Duodenal mucosa (tissue), 2 donors: Measurements from ENCODE around the gene LMF1.
"Not testable (repeated sequence)": the region's sequence is repeated elsewhere in the genome, so short reads cannot be mapped to it uniquely, and the experiment has no call there.

Source experiments
- H3K27ac ChIP-seq: one replicate; pipeline ENCODE4 v1.7.0; 2013; ENCODE audit warnings: low read depth, low read length
- H3K27me3 ChIP-seq, 2 donors: one replicate each; pipeline ENCODE4 v1.7.0; 2013; ENCODE audit warnings: low read length in 2 of 2, control low read depth in 1 of 2; ENCODE audit not compliant: insufficient read depth in 2 of 2, control insufficient read depth in 1 of 2
- H3K36me3 ChIP-seq, 2 donors: one replicate each; pipeline ENCODE4 v1.7.0; 2013; ENCODE audit warnings: low read length in 2 of 2, control low read depth in 1 of 2; ENCODE audit not compliant: insufficient read depth in 2 of 2, control insufficient read depth in 1 of 2
- H3K4me1 ChIP-seq, 2 donors: one replicate each; pipeline ENCODE4 v1.7.0; 2013; ENCODE audit warnings: low read length in 2 of 2, control low read depth in 1 of 2; ENCODE audit not compliant: insufficient read depth in 2 of 2, control insufficient read depth in 1 of 2
- H3K4me3 ChIP-seq, 2 donors: one replicate each; pipeline ENCODE4 v1.7.0; 2013; ENCODE audit warnings: low read length in 2 of 2, low read depth in 1 of 2
- H3K9ac ChIP-seq, 2 donors: one replicate each; pipeline ENCODE4 v1.7.0; 2013; ENCODE audit warnings: low read length in 2 of 2, low read depth in 1 of 2
- H3K9me3 ChIP-seq, 2 donors: one replicate each; pipeline ENCODE4 v1.7.0; 2013; ENCODE audit warnings: low read length in 2 of 2, control low read depth in 1 of 2; ENCODE audit not compliant: control insufficient read depth in 1 of 2

The LMF1 gene

DNA sequence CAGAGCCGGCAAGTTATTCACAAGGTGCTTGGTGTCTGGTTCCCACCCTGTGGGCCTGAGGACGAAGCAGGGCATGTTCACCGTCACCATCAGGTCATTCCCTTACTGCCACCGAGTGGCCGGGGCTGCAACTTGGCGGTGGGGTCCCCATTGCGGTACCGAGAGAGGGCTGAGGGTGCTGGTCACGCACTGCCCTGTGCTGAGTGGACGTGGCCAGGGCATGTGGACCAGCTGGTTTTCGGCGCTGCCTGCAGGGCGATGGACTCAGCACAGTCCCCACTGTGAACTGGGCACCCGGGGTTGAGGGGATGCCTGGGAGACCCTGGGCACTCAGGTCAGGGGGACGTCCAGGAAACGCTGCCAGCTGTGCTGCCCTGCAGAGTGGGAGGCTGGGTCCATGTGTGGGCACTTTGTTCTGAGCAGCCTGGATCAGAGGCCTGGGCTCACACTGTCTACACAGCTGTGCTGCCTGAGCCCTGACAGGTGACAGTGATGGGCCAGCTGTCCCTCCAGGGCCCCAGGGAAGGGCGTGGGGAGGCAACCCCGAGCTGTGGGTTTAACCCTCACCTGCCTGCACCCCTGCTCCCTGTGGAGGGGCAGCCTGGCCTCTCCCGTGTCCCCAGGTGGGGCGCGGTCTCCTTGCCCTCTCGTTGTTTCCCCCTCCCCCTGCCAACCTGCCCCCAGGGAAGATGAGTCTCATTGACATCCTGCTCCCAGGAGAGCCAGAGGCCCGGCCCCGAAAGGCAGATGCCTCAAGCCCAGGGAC is 131.0 kb downstream of the LMF1 start:
- H3K27me3 ChIP-seq = no peaks in the 10 kb centered on the region
- H3K4me3 ChIP-seq = no peak overlapping the region
- H3K27ac ChIP-seq = no peak overlapping the region
- H3K9me3 ChIP-seq = peaks cover 10 to 11% of the 10 kb centered on the region in 2 donors
- H3K36me3 ChIP-seq = no peaks in the 10 kb centered on the region
- no peaks in the 10 kb centered on the region for H3K4me1 ChIP-seq
- H3K9ac ChIP-seq = no peak overlapping the region

DNA sequence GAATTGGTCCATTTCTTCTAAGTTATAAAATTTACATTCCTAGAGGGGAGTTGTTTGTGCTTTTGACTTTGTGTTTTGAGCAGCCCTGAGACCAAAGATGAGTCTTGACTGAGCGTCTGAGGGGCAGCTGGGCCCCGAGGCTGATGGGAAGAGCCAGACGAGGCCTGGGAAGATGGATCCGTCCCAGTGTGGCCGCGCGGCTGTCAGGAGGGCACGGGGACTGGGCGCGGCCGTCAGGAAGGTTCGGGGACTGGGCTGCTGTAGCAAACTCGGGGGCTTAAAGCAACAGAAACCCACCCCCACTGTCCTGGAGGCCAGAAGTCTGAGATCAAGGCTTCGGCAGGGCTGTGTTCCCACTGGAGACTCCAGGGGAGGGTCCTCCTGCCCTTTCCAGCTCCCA is 132.0 kb downstream of the LMF1 start:
- no peaks in the 10 kb centered on the region for H3K27me3 ChIP-seq
- H3K27ac ChIP-seq = no peak overlapping the region
- no peak overlapping the region for H3K9ac ChIP-seq
- no peaks in the 10 kb centered on the region for H3K36me3 ChIP-seq
- H3K4me1 ChIP-seq = no peaks in the 10 kb centered on the region
- peaks cover 10 to 11% of the 10 kb centered on the region in 2 donors for H3K9me3 ChIP-seq
- H3K4me3 ChIP-seq = no peak overlapping the region

GRCh38 chr16:836822-837221 is 134.0 kb downstream of the LMF1 start:
- H3K36me3 ChIP-seq, H3K9ac ChIP-seq, H3K27me3 ChIP-seq, H3K4me3 ChIP-seq, H3K4me1 ChIP-seq, H3K27ac ChIP-seq: not testable (repeated sequence)
- peaks cover 10 to 11% of the 10 kb centered on the region in 2 donors for H3K9me3 ChIP-seq

DNA sequence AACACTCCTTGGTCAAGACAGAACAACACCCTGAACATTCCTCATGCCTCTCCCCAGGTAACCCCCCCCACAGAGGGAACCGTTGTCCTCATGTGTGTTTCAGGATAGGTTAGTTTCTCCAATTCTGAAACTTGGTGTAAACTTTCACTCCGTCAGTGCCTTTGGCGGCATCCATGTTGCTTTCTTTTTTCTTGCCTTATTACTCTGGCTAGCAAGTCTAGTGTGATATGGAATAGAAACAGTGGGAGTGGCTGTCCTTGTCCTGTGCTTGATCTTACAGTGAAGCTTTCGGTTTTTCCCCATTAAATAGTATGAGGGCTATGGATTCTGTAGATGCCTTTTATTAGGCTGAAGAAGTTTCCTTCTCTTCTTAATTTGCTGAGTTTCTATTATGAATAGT is 134.6 kb downstream of the LMF1 start:
- no peaks in the 10 kb centered on the region for H3K4me1 ChIP-seq
- no peak overlapping the region for H3K4me3 ChIP-seq
- H3K9me3 ChIP-seq = peaks cover 10 to 11% of the 10 kb centered on the region in 2 donors
- H3K27ac ChIP-seq = no peak overlapping the region
- H3K27me3 ChIP-seq = no peaks in the 10 kb centered on the region
- H3K9ac ChIP-seq = no peak overlapping the region
- H3K36me3 ChIP-seq = no peaks in the 10 kb centered on the region

- Histone ChIP-seq H3K4me3 (no peak overlapping the region), H3K4me1 (no peaks in the 10 kb centered on the region), H3K9ac (no peak overlapping the region), H3K27me3 (no peaks in the 10 kb centered on the region), H3K27ac (no peak overlapping the region), H3K36me3 (no peaks in the 10 kb centered on the region), H3K9me3 (peaks cover 10 to 11% of the 10 kb centered on the region in 2 donors)
Observed at GRCh38 chr16:835373-835772, 135.4 kb downstream of the LMF1 start.

DNA sequence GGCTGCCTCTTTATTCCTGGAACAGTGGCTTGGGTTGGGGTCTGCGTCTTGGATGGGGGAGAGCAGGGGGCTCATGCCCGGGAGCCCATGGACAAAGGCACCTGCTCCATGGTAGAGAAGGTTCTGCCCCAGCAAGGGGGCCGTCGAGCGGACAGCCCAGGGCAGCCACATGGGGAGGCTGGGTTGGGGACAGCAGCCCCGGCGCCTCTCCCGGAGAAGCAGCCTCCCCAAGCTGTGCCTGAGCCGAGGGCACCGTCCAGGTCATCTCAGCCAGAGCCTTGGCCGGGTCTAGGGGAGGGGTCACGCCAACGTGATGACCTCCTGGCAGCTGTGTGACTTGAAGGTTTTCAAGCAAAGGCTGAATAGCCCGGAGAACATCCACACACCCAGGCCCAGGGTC is 137.4 kb downstream of the LMF1 start:
- Histone ChIP-seq H3K9me3 (peaks cover 10 to 11% of the 10 kb centered on the region in 2 donors), H3K36me3 (no peaks in the 10 kb centered on the region), H3K27me3 (no peaks in the 10 kb centered on the region), H3K4me3 (no peak overlapping the region), H3K9ac (no peak overlapping the region), H3K27ac (no peak overlapping the region), H3K4me1 (no peaks in the 10 kb centered on the region)

- Histone ChIP-seq H3K36me3 (no peaks in the 10 kb centered on the region), H3K27ac (no peak overlapping the region), H3K9ac (no peak overlapping the region), H3K4me1 (no peaks in the 10 kb centered on the region), H3K9me3 (peaks cover 10 to 11% of the 10 kb centered on the region in 2 donors), H3K27me3 (no peaks in the 10 kb centered on the region), H3K4me3 (no peak overlapping the region)
Observed at GRCh38 chr16:832652-833336, 138.0 kb downstream of the LMF1 start.

DNA sequence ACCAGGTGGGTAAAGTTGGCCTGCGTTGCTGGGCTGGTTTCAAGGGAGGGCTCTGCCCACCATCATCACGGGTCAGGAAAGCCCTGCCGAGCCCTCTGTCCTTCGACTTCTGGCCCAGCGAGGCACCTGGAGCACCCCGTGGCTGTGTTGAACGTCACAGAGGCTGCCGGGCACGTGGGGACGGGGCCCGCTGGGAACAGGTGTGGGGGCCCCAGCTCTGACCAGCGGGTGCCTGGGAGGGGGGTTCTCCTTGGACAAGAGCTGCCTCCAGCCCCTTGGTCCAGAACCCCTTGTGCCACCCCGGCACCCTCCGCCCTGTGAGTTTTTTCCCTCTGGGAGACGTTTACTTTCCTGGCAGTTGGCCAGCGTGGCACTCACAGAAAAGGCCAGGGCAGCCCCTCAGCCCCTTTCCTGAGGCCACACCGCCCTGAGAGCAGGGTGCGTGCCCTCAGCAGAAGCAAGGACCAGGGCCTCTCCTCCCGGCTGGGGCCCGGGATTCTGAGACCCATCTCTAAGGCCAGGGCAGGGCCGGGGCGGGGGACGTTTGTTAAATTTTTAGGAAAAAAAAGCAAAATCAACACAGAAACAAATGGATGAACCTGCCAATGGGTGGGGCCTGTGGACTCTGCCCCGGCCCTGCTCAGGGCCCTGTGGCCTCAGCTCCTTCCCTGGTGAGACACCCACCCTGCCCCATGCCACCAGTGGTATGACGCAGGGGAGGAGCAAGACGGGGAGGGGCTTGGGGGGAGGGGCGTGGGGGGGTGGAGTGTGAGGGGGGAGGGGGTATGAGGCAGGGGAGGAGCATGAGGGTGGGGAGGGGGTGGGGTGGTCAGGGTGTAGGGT is 139.0 kb downstream of the LMF1 start:
- H3K4me1 ChIP-seq = no peaks in the 10 kb centered on the region
- no peak overlapping the region for H3K9ac ChIP-seq
- H3K4me3 ChIP-seq = no peak overlapping the region
- no peaks in the 10 kb centered on the region for H3K27me3 ChIP-seq
- H3K27ac ChIP-seq = no peak overlapping the region
- H3K36me3 ChIP-seq = no peaks in the 10 kb centered on the region
- peaks cover 10 to 11% of the 10 kb centered on the region in 2 donors for H3K9me3 ChIP-seq

GRCh38 chr16:830871-831570 is 139.8 kb downstream of the LMF1 start:
- Histone ChIP-seq H3K27ac (no peak overlapping the region), H3K36me3 (no peaks in the 10 kb centered on the region), H3K9ac (no peak overlapping the region), H3K4me1 (no peaks in the 10 kb centered on the region), H3K4me3 (no peak overlapping the region), H3K27me3 (no peaks in the 10 kb centered on the region), H3K9me3 (peaks cover 5 to 6% of the 10 kb centered on the region in 2 donors)
